Stimulated activated CD4-positive, alpha-beta T cell treated with anti-CD3 and anti-CD28 coated beads, TNF-alpha, amount 100 ng/mL, for 4 hours (primary cell): Measurements from ENCODE around the gene TMEM117.

Source experiments
- DNase-seq, 3 experiments: peaks; one replicate each; pipeline ENCODE4 v3.0.0-alpha.2; 2020; ENCODE audit warnings: low read depth in 3 of 3

TMEM117 gene

GRCh38 chr12:44379831-44380230 lies 544.0 kb downstream of the TMEM117 start:
- no peak for DNase-seq

GRCh38 chr12:44380861-44381260 lies 545.0 kb downstream of the TMEM117 start:
- DNase-seq, result no peak

- DNase-seq, result no peak
Observed at GRCh38 chr12:44381341-44381740, 545.5 kb downstream of the TMEM117 start.

- DNase-seq, result no peak
Observed at GRCh38 chr12:44384136-44384535, 548.3 kb downstream of the TMEM117 start.

GRCh38 chr12:44385964-44386363 lies 550.1 kb downstream of the TMEM117 start:
- no peak for DNase-seq

- no peak for DNase-seq
Observed at GRCh38 chr12:44387581-44387980, 551.7 kb downstream of the TMEM117 start.

- no peak for DNase-seq
Observed at GRCh38 chr12:44389038-44389437, 553.2 kb downstream of the TMEM117 start.

GRCh38 chr12:44389896-44390295 lies 554.0 kb downstream of the TMEM117 start:
- DNase-seq, result no peak

GRCh38 chr12:44397631-44398030 lies 561.8 kb downstream of the TMEM117 start:
- DNase-seq, result no peak

GRCh38 chr12:44403185-44403584 lies 567.3 kb downstream of the TMEM117 start:
- no peak for DNase-seq

- no peak for DNase-seq
Observed at GRCh38 chr12:44405297-44405696, 569.4 kb downstream of the TMEM117 start.

GRCh38 chr12:44422559-44422958 lies 586.7 kb downstream of the TMEM117 start:
- no peak for DNase-seq

- DNase-seq, result no peak
Observed at GRCh38 chr12:44428825-44429224, 592.9 kb downstream of the TMEM117 start.

GRCh38 chr12:44431647-44432343 lies 595.9 kb downstream of the TMEM117 start:
- DNase-seq, result no peak

GRCh38 chr12:44433659-44434058 lies 597.8 kb downstream of the TMEM117 start:
- DNase-seq, result no peak

GRCh38 chr12:44436756-44437155 lies 600.9 kb downstream of the TMEM117 start:
- no peak for DNase-seq
